GM04503 (cell line): ENCODE measurements around the gene CLOCK.

Source experiments
- DNase-seq: peaks from one replicate; pipeline ENCODE4 v3.0.0-alpha.2; 2012; ENCODE audit warnings: low read depth

Gene CLOCK

DNA sequence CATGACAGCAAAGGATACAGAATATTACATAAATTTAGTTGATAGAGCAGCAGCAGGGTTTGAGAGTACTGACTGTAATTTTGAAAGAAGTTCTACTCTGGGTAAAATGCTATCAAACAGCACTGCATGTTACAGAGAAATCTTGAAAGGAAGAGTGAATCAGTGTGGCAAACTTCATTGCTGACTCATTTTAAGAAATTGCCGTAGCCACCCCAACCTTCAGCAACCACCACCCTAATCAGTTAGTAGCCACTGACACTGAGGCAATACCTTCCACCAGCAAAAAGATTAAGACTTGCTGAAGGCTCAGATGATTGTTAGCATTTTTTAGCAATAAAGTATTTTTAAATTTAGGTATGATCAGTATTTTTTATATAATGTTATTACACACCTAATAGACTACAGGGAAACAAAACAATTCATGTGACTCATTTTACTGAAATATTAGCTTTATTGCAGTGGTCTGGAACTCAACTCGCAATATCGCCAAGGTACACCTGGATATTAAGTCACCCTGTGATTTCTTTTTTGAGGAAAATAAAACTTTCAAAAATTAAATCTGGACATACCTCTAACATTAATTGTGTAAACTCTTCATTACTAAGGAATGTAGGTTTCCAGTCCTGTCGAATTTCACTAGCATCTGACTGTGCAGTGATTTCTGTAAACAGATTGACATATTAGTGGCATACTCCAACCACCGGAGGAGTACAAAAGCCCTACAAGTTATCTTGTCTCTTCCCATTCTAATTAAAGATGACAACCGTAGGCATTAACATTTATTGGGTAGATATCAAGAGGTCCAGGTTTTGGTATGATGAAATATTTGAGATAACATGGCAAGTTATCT is 71.1 kb downstream of the CLOCK start:
- DNase-seq, result no peak

DNA sequence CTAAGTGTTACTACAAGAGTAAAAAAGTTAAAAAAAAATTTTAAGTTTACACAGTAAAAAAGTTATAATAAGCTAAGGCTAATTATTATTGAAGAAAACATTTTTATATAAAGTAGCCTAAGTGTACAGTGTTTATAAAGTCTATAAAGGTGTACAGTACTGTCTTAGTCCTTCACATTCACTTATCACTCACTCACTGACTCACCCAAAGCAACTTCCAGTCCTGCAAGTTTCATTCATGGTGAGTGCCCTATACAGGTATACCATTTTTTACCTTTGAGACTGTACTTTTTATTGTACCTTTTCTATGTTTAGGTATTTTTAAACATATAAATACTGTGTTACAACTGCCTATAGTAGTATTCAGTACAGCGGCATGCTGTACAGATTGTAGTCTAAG is 76.7 kb downstream of the CLOCK start:
- DNase-seq, result no peak

DNA sequence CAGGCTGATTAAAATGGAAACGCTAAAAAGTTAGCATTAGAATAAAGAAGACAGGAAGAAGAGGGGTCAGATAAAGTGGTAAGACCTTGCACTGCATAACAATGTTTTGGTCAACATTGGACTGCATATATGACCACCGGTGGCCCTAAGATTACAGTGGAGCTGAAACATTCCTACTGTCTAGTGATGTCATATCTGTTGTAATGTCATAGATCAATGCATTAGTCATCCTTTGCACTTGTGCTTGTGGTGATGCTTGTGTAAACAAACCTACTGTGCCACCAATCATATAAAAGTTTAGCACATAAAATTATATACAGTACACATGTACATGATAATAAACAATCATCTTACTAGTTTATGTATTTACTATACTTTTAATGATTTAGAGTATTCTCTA is 78.0 kb downstream of the CLOCK start:
- no peak for DNase-seq

DNA sequence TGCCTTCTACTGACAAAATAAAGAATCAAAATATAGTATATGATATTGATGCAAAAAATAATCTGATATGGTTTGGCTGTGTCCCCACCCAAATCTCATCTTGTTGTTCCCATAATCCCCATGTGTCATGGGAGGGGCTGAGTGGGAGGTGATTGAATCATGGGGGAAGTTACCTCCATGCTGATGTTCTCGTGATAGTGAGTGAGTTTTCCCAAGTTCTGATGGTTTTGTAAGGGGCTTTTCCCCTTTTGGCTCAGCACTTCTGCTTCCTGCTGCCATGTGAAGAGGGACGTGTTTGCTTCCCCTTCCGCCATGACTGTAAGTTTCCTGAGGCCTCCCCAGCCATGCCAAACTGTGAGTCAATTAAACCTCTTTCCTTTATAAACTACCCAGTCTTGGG is 80.7 kb downstream of the CLOCK start:
- DNase-seq, result no peak

DNA sequence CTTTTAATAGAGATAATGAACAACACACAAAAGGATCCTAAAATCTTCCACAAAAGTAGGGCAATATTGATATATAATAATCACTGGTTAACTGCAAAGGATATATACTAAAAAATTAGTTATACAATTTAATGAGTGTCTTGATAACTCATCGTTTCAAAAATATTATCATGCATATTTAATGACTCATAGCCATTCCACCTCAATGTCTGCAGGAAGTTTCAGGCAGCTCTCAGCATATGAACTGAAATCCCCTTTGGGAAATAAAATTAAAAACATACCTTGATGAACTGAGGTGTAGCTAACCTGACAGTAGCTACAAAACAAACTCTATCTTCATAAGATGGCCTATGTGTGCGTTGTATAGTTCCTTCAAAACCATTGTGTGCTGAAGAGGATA is 88.1 kb downstream of the CLOCK start:
- no peak for DNase-seq

DNA sequence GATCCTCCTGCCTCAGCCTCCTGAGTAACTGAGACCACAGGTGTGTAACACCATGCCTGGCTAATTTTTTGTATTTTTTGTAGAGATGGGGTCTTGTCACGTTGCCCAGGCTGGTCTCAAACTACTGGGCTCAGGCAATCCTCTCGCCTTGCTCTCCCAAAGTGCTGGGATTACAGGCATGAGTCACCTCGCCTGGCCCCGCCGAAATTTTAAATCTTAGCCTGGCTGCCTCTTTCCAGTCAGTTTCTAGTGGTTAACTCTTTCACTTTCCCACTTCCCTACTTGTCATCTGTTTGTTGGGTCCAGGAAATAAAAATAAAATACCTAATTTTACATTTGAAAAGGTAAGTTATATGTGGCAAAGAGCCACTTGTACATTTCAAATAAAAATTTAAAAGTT is 88.5 kb downstream of the CLOCK start:
- DNase-seq, result no peak

DNA sequence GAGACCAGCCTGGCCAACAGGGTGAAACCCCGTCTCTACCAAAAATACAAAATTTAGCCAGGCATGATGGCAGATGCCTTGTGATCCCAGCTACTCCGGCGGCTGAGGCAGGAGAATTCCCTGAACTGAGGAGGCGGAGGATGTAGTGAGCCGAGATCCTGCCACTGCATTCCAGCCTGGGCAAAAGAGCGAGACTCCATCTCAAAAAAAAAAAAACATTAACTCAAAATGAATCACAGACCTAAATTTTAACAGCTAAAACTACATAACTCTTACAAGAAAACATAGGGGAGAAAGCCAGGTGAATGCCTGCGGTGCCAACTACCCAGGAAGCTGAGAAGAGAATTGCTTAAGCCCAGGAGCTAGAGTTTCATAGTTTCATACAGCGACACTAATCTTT is 96.1 kb downstream of the CLOCK start:
- DNase-seq, result no peak

DNA sequence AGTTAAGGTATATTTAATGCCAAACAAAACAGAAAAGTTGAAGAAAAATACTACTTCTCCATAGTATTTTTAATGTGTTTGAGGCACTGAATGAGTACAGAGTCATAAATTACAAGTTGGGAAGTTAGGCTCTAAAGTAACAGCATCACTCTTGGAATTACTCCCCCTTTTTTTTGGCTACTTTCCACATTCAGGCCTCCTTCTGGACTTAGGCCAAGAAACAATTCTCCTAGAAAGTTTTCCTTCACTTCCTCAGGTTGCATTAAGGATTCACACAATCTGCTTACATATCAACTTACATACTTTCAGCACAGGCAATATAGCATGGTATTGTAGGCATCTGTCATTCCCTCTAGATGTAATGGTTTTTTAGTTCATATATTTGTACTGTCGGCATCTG is 98.9 kb downstream of the CLOCK start:
- DNase-seq, result no peak

DNA sequence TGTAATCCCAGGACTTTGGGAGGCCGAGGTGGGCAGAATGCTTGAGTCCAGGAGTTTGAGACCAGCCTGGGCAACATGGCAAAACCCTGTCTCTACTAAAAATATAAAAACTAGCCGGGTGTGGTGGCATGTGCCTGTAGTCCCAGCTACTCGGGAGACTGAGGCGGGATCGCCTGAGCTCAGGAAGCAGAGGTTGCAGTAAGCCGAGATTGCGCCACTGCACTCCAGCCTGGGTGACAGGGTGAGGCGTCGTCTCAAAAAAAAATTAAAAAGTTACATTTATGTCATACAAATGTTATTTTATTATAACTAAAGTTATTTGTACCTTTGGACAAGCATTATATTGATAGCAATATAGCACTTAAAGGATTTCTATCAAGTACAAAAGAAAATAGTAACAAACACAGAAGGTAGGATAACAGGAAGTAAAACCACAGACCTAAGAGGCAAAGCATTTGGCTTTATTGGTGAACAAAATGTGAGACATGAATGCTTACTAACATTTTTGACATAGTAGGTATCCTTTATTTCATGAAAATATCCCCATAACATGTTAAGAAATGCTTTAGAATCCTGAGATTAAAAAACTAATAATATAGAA is 99.5 kb downstream of the CLOCK start:
- no peak for DNase-seq

DNA sequence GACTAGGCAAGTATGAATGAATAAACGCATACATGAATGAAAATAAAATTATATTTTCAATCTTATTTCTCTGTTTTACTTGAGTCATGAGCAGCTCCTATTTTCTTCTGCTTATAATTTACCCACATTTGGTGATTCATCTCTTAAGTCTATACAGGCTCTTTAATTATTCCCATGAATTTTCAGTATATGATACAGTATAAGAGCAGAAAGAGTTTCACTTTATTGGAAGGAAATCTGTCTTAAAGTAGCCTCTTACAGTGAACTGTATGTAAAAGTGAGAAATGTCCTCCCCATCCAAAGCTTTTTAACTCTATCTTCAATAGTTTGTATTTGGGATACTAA is 100.2 kb downstream of the CLOCK start:
- no peak for DNase-seq

DNA sequence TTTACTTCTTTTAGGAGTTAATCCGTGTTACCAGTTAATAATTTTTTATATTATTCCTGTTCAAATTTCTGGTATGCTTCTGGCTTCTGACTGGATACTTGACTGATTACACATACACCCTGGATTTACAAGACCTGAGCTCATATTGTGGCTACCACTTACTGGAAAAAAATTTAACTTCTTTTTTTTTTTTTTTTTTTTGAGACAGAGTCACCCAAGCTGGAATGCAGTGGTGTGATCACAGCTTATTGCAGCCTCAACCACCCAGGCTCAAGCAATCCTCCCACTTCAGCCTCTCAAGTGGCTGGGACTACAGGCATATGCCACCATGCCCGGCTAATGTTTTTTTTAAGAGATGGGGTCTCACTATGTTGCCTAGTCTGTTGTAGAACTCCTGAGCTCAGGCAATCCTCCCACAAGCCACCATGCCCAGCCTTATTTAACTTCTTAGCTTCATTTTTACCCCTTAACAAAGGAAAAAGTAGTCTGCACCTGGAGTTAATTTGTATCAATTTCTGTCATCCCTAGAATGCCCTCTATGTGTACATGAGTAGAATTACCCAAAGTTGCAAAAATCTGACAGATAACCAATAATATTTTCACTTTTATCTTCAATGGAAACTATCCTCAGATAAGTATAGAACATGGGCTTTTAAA is 100.7 kb downstream of the CLOCK start:
- DNase-seq, result peak; percentile 61

DNA sequence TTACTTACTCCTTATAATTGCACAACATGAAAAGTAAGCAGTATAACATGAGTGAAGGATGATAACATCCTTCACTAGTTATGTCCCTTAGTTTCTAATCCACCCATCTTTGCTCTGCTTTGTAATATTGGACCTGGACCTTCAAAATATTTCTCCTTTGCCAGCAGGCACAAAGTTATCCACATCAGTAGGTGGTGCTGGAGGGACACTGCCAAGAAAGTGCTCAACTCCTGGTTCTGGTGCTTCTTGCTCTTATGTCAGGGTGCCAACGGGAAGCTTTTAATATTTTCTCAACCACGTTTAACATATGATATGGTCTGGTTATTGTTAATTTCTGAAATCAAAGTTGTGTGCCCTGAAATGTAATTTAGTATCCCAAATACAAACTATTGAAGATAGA is 101.9 kb downstream of the CLOCK start:
- no peak for DNase-seq

DNA sequence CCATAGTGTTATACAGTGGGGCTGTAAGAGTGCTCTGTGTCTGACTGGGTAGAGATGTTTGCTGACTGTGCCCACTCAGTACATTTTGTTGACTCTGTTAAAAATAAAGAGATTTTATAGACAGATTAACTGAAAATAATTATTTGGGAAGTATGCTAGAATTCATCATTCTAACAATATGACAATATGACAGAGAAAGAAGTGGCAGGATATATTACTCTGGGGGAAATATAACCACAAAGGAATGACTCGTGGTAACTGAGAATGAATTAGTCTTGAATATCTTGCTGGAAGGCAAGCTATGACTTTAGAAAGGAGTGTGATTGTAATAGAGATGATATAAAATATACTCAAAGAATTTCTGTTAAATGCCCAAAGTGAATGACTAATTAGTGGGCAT is 104.2 kb downstream of the CLOCK start:
- no peak for DNase-seq

DNA sequence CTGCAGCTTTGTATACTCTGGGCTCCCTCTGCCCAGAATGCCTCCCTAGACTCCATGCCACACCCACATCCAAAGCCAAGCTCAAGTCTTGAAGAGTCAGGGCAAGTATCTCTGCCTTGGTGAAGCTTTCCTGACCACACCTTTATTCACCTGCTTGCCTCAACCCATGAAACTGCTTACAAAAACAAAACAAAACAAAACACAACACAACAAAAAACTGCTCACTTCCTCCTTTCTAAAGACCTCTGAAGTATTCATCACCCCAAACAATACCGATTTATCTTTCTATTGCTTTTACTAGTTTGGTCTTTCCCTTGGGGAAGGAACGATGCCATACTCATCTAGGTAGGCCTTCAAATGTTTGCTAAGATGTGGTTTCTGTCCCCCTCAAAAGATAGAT is 105.9 kb downstream of the CLOCK start:
- DNase-seq, result no peak

DNA sequence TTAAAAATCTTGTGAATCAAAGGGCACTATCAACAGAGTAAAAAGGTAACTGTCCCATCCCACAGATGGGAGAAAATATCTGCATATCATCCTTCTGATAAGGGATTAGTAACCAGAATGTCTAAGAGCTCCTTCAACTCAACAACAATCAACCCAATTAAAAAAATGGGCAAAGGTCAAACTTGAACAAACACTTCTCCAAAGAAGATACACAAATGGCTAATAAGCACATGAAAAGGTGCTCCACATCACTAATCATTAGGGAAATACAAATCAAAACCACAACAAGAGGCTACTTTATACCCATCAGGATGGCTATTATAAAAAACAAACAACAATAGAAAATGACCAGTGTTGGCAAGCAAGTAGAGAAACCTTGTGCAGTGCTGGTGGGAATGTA is 107.7 kb downstream of the CLOCK start:
- DNase-seq, result no peak

DNA sequence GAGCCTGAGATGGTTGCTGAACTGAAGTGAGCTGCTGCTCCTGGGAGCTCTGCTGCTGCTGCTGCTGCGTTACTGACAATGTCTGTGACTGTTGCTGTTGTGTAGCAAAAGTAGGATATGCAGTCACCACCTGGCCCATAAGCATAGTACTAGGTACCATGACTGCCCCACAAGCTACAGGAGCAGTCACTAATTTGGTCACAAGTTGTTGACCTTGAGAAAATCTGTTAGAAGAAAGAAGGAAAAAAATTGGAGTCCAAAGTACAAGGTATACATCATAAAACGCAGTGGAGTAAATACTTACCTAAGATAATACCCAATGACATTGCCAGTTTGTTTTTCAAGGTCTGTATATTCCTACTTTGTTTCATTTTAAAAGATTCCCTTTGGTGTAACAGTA is 108.4 kb downstream of the CLOCK start:
- DNase-seq, result no peak

DNA sequence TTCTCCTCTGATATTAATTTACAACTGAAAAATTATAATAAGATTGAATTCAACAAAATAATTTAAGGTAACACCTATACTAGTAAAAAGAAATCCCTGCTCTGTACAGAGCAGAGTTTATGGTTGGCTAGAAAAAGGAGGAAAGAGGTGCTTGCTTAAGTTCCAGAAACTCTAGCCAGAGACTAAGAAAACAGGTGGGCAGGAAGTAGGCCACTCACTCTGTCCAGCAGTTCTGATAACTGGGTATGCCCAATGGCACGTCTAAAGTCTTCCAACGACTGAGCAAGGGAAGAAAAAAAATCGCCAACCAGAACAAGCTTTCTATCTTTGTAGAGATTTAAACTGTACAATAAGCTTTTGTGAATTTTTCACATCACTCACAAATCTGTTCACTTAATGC is 108.9 kb downstream of the CLOCK start:
- no peak for DNase-seq

DNA sequence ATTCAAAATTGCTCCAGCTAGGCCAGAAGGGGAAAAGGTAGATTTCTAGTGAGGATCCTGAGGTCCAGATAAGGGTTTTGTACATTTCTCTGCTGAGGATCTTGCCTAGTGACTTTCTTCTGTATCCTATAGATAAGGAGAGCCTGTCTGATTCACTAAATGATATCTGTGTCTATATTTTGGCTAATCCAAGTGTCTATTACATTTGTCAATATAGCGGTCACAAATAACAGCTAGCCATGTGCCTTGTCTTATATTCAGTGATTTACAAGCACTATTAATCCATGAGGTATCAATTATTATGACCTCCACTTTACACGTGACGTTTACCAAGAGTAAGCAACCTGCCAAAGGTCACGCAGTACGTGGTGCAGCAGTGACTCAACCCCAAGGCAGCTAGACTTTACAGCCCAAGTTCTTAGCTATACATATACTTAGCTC is 109.3 kb downstream of the CLOCK start:
- no peak for DNase-seq

DNA sequence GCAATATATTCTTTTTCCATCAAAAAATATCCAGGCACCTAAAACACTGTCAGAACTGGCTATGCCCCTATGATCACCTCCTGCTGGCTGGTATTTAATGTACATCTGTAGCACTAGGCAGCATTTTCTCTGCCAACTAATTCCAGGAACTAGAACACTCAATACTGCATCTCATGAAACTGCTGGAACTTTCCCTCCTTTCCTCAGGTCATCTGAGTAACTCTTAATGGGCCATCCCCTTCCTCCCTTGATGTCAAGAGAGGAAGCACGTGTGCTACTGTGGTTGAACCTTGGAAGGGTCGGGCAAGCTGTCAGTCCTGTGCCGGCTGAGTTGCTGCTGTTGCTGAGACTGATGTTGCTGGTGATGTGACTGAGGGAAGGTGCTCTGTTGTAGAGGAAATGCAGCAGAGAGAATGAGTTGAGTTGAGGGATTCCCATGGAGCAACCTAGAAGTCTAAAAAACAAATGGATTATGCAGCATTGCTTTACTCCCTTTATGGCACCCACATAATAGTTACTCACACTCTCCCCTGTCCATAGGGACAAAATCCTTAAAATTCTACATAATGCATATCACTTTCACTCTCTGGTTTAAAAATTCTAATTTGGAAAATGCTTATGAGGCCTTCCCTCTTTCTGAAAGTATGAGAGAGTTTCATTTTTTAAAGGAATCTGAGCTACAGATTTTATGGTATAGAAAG is 111.4 kb downstream of the CLOCK start:
- DNase-seq, result no peak

DNA sequence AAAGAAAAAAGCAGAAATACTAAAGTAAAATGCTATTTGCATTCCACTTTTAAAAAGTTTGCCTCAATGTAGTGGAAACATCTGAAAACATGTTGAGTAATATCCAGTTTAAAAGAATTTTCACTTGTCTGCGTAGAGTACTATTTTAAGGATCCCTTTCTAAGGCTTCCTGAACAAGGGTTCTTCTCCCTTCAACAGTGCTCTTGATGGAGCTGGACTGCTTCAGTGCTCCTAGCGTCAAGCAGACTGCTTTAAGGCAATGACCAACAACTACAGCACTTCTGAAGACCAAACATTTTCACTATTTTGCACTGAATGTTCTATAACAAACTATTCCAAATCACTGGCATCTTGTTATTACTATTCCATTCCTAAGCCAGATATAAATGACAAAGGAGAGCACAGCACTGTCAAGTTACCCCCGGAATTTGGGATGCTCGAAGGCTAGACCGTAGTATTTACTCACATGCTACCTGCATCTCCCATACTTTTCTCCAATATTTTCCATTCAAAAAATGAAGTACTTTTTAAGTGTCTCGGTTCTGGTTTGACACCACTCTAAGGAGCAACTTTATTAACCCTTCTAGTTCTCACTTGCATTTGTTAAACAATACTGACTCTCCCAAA is 114.9 kb downstream of the CLOCK start:
- DNase-seq, result no peak

DNA sequence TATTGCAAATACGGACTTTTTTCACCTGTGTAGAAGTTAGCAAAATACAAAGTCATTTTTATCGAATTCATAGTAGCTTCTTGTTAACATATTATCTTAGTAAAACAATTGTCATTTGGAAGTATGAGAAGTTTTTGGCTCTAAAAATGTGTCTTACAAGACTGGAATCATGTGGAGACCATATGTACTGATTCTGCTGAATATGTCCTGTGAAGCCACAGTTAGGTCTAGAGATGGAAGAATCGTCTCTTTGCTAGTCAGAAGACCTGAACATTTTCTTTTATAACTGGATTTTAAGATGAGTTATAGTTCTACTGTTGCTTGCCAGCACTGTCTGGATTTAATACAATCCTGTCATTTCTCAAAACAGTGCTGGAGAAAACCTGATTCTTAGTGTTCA is 121.9 kb downstream of the CLOCK start:
- DNase-seq, result no peak

DNA sequence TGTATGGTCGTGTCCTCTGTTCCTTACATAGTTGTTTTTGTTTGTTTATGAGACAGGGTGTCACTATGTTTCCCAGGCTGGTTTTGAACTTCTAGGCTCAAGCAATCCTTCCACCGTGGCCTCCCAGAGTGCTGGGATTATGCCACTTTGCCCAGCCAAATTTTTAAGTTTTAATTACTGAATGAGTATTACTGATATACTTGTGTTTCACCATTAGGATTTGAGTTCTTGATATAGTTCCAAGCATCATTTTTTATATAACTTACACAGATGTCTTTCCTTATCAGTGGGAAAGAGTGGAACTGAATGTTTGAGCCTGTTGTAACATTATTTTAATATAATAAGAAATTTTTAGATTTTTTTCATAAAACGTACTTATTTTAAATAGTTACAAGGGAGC is 130.5 kb downstream of the CLOCK start:
- no peak for DNase-seq
